GM18511 (cell line): ENCODE data around the gene RNLS.

Experiments used
- ATAC-seq: cut with Tn5 transposase; IDR thresholded peaks from one replicate; pipeline ENCODE4 v1.9.1; 2021; ENCODE audit warnings: mild to moderate bottlenecking, moderate library complexity; ENCODE audit not compliant: unreplicated experiment

The RNLS gene

GRCh38 chr10:88525371-88526069, 57.6 kb downstream of the RNLS start:
- ATAC-seq, result no peak

GRCh38 chr10:88523739-88524400, 59.2 kb downstream of the RNLS start:
- ATAC-seq, result no peak

- ATAC-seq, result no peak
Observed at GRCh38 chr10:88522715-88523114, 60.4 kb downstream of the RNLS start.

GRCh38 chr10:88521791-88522190, 61.3 kb downstream of the RNLS start:
- ATAC-seq, result no peak

GRCh38 chr10:88515235-88515634, 67.9 kb downstream of the RNLS start:
- no peak for ATAC-seq

GRCh38 chr10:88512599-88512998, 70.5 kb downstream of the RNLS start:
- ATAC-seq, result no peak

- ATAC-seq, result no peak
Observed at GRCh38 chr10:88508796-88509195, 74.3 kb downstream of the RNLS start.

- no peak for ATAC-seq
Observed at GRCh38 chr10:88507826-88508453, 75.2 kb downstream of the RNLS start.

- no peak for ATAC-seq
Observed at GRCh38 chr10:88507404-88507803, 75.7 kb downstream of the RNLS start.

- no peak for ATAC-seq
Observed at GRCh38 chr10:88505680-88506215, 77.4 kb downstream of the RNLS start.

- no peak for ATAC-seq
Observed at GRCh38 chr10:88505265-88505664, 77.9 kb downstream of the RNLS start.

- no peak for ATAC-seq
Observed at GRCh38 chr10:88500656-88501055, 82.5 kb downstream of the RNLS start.

- ATAC-seq, result no peak
Observed at GRCh38 chr10:88499569-88500470, 83.3 kb downstream of the RNLS start.

- ATAC-seq, result no peak
Observed at GRCh38 chr10:88497913-88498312, 85.2 kb downstream of the RNLS start.

- ATAC-seq, result no peak
Observed at GRCh38 chr10:88494537-88494936, 88.6 kb downstream of the RNLS start.

GRCh38 chr10:88493691-88494483, 89.2 kb downstream of the RNLS start:
- ATAC-seq, result no peak

- ATAC-seq, result no peak
Observed at GRCh38 chr10:88491314-88491713, 91.8 kb downstream of the RNLS start.

GRCh38 chr10:88490231-88490980, 92.7 kb downstream of the RNLS start:
- ATAC-seq, result no peak

GRCh38 chr10:88489107-88489506, 94.0 kb downstream of the RNLS start:
- ATAC-seq, result no peak
